ENCODE measurements around the gene HEBP1. TPM values are rescaled to one million over a fixed set of nuclear protein-coding genes. Genes with fewer than 3 reads are reported as not detected.
A peak's percentile ranks its signal among the peaks of the same experiment; 100 is the strongest.

The HEBP1 gene

DNA sequence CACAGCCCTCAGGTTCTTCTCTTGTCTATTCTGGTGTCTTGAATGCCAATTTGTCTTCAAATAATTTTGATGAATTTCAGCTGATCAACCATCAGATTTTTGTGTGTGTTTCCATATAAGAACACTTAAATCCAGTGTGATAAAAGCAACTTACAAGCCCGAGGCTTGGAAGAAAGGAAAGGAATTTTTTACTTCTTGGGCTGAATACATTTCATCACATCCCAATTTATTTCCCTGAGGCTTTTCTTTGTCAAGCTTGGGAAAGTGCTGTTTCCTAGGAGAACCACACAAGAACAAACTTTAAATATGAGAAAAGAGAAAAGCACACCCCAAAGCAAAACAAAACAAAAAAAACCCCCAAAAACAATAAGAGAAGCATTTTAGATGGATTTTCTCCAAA, 74.7 kb downstream of the HEBP1 start:
- no peak overlapping the region for H3K27ac ChIP-seq (ENCODE audit: low read length, poor library complexity, severe bottlenecking)
- no CpG with 5 or more reads among the region's 1 CpG for WGBS
- no peak overlapping the region for H2BK5ac ChIP-seq (ENCODE audit: low read depth, low read length, poor library complexity, severe bottlenecking)
- H2BK12ac ChIP-seq (ENCODE audit: low read length in 2 of 2) = no peak overlapping the region
- H3K23ac ChIP-seq (ENCODE audit: low read length in 2 of 2) = no peak overlapping the region
- H2BK120ac ChIP-seq (ENCODE audit: low read depth, low read length) = no peak overlapping the region
- peaks cover 5% of the 10 kb centered on the region for H3K4me1 ChIP-seq (ENCODE audit: control insufficient read depth, insufficient read depth, low read depth, low read length)
- peak overlapping the region in 1 of 2 experiments; percentile 31 for H3K4me3 ChIP-seq (ENCODE audit: insufficient read depth in 1 of 2, low read depth in 1 of 2, low read length in 2 of 2)
- H3K18ac ChIP-seq (ENCODE audit: low read depth in 1 of 2, low read length in 2 of 2) = no peak overlapping the region
- H4K8ac ChIP-seq (ENCODE audit: low read length) = no peak overlapping the region
- H3K36me3 ChIP-seq (ENCODE audit: control insufficient read depth in 1 of 2, insufficient read depth in 2 of 2, low read depth in 1 of 2, low read length in 2 of 2) = no peaks in the 10 kb centered on the region
- no peaks in the 10 kb centered on the region for H3K27me3 ChIP-seq (ENCODE audit: control insufficient read depth in 1 of 2, insufficient read depth in 1 of 2, low read length in 2 of 2)
- no peak overlapping the region for H3K4me2 ChIP-seq (ENCODE audit: low read length, poor library complexity, severe bottlenecking)
- H3K4ac ChIP-seq (ENCODE audit: low read depth in 1 of 2, low read length in 2 of 2) = no peak overlapping the region
- DNase-seq = no peak
- H3K9ac ChIP-seq (ENCODE audit: low read length) = peak overlapping the region; percentile 92
- no peak overlapping the region for H4K91ac ChIP-seq (ENCODE audit: low read length)
- no peaks in the 10 kb centered on the region for H3K79me1 ChIP-seq (replicated peaks; ENCODE audit: low read length, poor library complexity, severe bottlenecking)
- no peak overlapping the region for H2BK15ac ChIP-seq (ENCODE audit: low read depth, poor library complexity, severe bottlenecking)
- peaks cover under 1% of the 10 kb centered on the region for H3K9me3 ChIP-seq (ENCODE audit: control insufficient read depth, low read length)
- H2AK5ac ChIP-seq (ENCODE audit: low read length, severe bottlenecking) = no peak overlapping the region
- no peak overlapping the region for H3K14ac ChIP-seq (ENCODE audit: low read length in 2 of 2)
- H2AFZ ChIP-seq (ENCODE audit: low read depth, low read length) = no peak overlapping the region

Small RNA genes lying within 50 kb of the gene (small RNA-seq; reads per million reads assigned to genes)
- gene RF00604 (ENCODE audit: low read depth) = not detected

Measured in mesenchymal stem cell (in vitro differentiated cells and primary cell).